Spleen (tissue), 7 donors: ENCODE results near the gene REV1.

Experiments used
- POLR2A ChIP-seq, 3 donors: fragments of 450-650 bp; IDR thresholded peaks; one replicate each; pipeline ENCODE4 v1.5.1; 2017; ENCODE audit warnings: antibody characterized with exemption in 3 of 3, mild to moderate bottlenecking in 1 of 3
- POLR2AphosphoS5 ChIP-seq, 3 donors: sonication (generic); formaldehyde crosslinking; IDR thresholded peaks; one replicate each; pipeline ENCODE4 v1.5.1; 2017; ENCODE audit warnings: antibody characterized with exemption in 3 of 3
- TF ChIP-seq, protein P1 (sequence below), 11 experiments: fragments of 200-600 bp in 7 of 11; fragments of 450-650 bp in 4 of 11; sonication (generic) in 4 of 11; IDR thresholded peaks in 8 of 11; conservative IDR thresholded peaks in 3 of 11; 1 replicate in 7 of 11; 2 replicates in 4 of 11; pipeline versions ENCODE4 v1.4.0 to v1.8.0; 2016 to 2021; ENCODE audit warnings: antibody characterized with exemption in 11 of 11, inconsistent platforms in 4 of 11, mild to moderate bottlenecking in 1 of 11
- donor health status: DM: no; HTN: no; CAD: no; lungs with moderate emphysema.
- donor health status: DM: no; HTN: no; CAD: no.
- donor health status: DM: no; HTN: no; CAD: no.

GRCh38 chr2:99468155-99468554, 21.7 kb downstream of the REV1 start:
- TF ChIP-seq POLR2A (IDR thresholded peaks at IDR 0.05) (no peak), POLR2AphosphoS5 (IDR thresholded peaks at IDR 0.05) (no peak)
- TF ChIP-seq, protein P1, sequence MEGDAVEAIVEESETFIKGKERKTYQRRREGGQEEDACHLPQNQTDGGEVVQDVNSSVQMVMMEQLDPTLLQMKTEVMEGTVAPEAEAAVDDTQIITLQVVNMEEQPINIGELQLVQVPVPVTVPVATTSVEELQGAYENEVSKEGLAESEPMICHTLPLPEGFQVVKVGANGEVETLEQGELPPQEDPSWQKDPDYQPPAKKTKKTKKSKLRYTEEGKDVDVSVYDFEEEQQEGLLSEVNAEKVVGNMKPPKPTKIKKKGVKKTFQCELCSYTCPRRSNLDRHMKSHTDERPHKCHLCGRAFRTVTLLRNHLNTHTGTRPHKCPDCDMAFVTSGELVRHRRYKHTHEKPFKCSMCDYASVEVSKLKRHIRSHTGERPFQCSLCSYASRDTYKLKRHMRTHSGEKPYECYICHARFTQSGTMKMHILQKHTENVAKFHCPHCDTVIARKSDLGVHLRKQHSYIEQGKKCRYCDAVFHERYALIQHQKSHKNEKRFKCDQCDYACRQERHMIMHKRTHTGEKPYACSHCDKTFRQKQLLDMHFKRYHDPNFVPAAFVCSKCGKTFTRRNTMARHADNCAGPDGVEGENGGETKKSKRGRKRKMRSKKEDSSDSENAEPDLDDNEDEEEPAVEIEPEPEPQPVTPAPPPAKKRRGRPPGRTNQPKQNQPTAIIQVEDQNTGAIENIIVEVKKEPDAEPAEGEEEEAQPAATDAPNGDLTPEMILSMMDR (IDR thresholded peaks at IDR 0.05 in 8 of 11, conservative IDR thresholded peaks at IDR 0.05 in 3 of 11) = no peak
